ENCODE measurements around the gene BLCAP.
A peak's percentile ranks its signal among the peaks of the same experiment; 100 is the strongest.
"Not testable (repeated sequence)": the region's sequence is repeated elsewhere in the genome, so short reads cannot be mapped to it uniquely, and the experiment has no call there.

Gene BLCAP

DNA sequence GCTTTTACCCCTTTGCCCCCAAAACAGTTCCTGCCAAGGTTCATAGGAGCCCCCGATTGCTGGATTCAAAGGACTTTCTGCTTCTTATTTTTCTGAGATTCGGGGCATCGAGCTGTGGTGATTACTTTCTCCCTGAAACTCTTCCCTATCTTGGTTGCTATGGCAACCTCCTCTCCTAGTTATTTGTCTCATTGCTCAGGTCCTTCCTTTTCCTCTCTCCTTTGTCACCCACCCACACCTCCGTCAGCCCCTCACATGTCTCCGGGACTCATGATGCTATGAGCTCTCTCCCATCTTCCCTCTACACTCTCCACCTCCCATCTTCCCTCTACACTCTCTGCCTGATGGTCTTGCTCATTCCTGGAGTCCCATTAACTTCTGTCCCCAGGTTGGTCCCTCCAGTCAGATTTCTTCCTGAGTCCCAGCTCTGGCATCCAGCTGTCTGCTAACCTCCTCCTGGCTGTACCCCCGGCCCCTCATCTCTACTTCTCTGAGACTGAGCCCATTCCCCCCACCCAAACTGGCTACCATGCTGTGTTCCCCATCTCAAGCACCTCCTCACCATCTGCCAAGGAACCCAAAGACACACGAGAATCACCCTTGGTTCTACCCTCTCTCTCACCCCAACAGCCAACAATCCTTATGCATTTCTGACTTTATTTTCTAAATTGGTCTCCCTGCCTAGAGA lies 36.9 kb downstream of the BLCAP start:
- peak in 12 of 58 donors; percentile 6 to 64 (median 16) for DNase-seq

DNA sequence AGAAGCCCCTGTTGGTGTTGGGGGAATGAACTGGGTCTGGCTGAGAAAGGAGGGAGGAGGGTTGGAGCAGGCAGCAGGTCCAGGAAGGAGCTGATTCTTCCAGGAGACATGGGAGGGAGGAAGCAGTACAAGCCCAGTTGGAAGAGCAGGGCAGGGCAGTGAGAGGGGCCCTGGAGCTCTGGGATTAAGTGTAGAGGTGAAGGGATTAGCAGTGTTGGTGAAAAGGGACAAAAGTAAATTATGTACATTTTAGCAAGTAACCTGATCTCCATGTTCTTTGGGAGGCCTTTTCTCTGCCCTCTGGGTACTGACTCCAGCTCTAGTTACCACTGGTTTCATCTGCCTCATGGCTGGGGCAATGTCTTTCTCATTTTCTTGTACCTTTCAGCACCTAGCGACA lies 41.5 kb downstream of the BLCAP start:
- DNase-seq: not testable (repeated sequence)

DNA sequence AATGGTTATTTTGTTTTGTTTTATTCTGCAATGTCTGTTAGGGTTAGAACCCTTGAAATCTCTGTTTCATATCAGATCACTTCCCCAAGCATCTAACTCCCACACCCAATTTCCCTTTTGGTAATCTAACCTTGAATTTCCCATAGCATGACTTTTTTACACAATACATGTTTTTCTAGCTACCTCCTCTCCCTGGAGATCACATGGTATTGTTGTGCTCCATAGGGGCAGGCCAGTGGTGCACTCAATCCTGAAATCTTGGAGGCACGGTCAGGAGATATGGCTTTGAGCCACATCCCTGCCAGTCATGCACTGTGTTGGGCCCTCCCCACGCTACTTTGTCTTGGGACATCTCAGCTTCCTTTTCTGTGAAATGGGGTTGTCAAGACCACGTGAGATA lies 43.3 kb downstream of the BLCAP start:
- no peak for DNase-seq

DNA sequence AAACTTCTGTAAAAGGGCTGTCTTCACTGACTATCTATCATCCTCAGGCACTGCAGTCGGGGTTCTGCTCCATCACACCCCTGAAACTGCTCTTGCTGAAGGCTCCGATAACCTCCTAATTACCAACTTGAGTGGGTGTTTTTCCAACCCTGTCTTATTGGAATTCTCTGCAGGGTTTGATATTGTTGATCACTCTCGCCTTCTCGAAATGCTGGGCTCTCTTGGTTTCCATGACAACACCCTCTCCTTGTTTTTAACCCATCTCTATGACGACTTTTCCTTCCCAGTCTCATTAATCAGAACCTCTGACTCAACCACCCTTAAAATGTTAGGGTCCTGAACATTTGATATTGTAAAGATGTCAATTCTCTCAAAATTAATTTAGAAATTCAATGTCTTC lies 46.1 kb downstream of the BLCAP start:
- no peak for DNase-seq

DNA sequence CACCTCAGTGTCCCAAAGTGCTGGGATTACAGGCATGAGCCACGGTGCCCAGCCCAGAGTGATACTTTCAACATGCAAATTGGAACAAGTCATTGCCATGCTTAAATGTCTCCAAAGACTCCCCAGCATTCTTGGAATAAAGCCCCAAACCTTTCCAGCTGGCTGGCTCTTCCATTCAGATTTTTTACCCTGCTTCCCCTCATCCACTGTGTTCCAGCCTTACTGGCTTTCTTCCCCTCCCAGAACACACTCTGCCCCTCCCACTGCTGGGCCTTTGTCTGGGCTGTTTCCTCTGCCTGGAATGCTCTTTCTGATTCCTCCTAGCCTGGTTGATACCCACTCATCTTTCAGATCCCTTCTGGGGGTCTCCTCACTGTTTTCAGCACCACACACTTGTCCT lies 46.8 kb downstream of the BLCAP start:
- peak in 15 of 58 donors; percentile 9 to 56 (median 19) for DNase-seq

DNA sequence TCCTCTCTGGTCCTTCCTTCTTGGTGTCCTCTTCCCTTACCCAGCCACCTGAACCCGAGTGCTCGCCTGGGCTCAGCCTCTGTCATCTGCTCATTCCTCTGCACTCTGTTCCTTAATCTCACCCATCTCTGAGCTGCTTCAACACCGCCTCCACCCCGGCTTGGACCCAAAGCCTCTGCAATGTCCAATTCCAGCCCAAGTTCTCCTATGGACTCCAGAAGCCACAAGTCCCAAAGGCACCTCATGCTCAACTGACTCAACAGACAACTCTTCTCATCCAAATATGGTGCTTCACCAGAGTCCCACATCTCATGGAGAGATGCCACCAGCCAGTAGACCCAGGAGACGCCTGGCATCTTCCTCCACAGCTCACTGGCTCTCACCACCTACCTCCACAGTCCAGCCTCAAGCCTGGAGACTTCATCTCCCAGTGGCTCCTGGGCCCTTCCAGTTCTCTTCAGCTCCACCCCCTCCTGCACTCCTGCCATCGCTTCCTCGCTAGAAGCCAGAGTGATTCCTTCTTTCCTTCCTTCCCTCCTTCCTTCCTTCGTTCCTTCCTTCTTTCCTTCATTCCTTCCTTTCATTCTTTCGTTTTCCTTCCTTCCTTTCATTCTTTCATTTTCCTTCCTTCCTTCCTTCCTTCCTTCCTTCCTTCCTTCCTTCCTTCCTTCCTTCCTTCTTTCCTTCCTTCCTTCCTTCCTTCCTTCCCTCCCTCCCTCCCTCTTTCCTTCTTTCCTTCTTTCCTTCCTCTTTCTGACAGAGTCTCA lies 47.6 kb downstream of the BLCAP start:
- no peak for DNase-seq

DNA sequence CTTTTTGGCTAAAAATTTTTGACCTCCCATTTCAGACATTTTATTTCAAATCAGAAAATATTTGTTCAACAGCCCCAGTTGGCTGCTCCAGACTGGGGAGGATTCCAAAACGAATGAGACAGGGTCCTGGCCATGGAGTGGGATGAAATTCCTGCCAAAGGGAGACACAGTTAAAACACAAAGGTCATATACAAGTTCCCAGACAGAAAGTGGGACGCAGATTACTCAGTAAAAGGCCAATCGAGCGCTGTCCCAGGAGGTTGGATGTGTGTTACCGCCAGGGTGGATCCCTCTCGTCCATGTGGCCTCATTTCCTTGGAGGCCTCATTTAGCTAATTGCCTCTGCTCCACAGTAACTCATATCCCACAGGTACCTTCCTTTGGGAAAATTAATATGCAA lies 48.4 kb downstream of the BLCAP start:
- DNase-seq: no peak

DNA sequence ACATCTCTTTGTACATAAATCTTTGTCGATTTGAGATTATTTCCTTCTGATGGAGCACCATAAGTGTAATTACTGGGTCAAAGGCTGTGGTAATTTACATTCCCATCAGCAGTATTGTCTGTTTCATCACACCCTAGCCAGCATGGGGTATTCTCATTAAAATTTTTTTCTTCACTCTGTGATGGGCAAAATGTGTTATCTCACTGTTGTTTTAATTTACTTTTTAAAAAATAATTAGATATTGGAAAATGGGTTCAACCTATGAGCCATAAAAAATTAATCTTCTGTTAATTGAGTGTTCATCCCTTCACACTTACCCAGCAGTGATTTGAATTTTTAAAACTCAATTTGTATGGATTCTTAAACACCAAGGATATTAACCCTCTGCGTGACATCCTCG lies 50.6 kb downstream of the BLCAP start:
- DNase-seq: no peak

DNA sequence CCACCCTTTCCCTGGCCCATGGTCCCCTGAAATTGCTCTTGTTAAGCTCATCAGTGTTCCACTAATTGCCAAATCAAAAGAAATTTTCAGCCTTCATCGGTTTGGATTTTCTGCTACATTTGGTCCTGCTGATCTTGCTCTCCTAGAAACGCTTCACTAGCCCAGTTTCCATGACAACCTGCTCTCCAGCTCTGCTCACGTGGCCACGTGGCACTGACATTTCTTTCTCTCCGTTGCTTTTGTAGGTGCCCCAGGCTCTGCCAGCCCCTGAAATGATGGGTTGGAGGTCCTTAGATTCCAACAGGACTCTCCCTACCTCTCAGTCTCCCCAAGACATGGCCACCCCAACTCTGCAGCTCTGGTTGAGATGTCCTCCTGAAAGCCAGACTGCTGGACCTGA lies 52.4 kb downstream of the BLCAP start:
- DNase-seq: peak in 35 of 58 donors; percentile 4 to 76 (median 27)

DNA sequence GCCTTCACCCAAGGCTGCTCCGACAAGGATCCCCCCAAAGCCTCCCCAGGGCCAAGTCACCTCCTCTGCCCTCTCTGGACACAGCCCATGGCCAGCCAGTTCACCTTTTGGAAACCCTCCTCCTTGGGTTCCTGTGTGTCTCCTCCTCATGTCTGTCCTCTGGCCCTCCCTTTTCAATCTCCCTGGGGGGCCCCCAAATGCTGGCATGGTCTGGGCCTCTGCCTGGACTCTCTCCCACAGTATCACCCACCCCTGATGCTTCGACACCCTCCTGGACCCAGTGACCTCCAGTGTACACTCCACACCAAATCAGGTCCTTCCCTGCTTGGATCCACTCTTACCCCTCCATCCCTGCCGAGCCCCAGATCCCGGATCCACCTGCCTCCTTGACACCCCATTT lies 53.3 kb downstream of the BLCAP start:
- no peak for DNase-seq

DNA sequence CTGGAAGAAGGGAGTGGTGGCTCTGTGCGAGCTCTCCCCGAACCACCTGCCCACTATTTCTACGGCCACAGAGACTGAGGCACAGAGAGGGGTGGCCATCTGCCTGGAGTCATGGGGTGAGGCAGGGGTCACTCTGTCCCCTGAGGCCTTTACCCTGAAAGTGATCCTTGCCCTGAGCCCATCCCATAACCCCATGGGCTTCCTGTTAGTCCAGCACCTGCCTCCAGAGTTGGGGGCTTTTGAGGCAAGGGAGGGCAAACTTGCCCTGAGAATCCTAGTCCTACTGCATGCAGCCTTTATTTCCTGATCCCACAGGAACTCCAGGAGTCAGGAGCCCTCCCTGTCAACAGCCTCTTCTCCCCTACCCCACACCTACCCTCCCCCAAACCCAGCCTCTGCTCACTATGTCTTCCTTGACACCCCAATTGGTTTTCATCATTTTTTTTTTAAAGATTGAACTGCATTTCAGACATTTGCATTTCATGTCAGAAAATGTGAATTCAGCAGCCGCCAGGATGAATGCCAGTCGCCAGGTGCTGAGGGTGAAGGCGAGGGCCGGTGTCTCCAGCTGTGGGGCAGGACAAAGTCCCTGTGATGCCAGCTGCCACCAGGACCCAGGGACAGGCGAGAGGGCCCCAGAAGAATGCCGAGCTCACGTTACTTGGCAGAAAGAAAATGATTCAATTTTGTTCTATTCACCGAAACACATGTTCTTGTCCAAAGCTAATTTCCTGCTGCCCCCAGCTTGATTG lies 54.3 kb downstream of the BLCAP start:
- no peak for DNase-seq

DNA sequence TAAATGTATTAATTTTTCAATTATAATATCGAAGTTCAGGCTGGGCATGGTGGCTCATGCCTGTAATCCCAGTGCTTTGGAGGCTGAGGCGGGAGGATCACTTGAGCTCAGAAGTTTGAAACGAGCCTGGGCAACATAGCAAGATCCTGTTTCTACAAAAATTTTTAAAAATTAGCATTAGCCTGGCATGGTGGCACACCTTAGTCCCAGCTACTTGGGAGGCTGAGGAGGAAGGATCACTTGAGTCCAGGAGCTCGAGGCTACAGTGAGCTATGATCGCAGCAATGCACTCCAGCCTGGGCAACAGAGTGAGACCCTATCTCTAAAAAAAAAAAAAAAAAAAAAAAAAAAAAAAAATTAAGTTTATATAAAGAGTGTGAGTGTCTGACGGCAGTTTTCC lies 55.2 kb downstream of the BLCAP start:
- DNase-seq: not testable (repeated sequence)

DNA sequence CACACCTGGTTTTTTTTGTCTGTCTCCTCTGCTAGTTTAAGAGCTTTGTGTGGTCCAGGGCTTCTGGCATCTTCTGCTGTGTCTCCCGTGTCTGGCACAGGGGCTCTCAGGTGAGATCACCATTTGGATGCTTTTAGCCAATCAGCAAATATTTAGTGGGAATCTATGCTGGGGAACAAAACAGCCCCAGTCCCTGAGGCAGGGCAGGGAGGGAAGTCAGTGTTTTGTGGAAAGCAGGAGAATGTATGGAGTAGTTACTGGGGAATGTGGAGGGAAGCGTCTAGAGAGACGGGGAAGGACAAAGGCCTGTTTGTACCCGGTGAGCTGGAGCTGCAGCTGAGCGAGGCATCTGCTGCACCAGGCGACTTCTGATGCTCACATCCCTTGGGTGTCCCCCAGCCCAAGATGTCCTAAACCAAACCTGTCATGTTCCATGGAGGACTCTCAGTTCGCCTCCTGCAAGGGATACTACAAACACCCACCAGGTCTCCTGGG lies 55.9 kb downstream of the BLCAP start:
- DNase-seq: peak in 7 of 58 donors; percentile 3 to 49 (median 22)

DNA sequence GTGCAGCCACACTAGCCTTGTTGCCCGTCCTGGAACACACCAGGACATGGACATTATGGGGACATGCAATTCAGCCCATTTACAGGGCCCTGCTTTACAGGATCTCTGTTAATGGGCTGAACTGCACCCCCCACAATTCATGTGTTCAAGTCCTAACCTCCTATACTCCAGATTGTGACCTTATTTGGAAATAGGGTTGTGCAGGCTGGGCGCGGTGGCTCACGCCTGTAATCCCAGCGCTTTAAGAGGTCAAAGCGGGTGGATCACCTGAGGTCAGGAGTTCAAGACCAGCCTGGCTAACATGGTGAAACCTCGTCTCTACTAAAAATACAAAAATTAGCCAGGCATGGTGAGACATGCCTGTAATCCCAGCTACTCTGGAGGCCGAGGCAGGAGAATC lies 57.5 kb downstream of the BLCAP start:
- not testable (repeated sequence) for DNase-seq

DNA sequence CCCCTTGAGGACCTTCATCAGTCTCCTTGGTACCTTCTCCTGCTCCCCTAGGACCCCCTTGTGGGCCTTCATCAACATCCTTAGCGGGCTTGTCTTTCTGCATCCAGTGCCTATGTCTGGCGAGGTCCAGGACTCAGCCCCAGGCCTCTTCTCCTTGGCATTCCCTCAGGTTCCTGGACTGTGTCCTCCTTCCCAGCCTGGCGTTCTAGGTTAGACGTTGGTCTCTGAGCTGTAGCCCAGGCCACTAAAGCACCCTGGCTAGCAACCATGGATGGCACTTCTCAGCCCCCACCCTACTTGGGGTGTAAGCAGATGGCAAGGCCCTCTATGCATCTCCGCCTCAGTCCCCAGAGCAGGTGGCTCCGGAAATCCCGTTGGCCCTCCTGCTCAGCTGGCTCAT lies 58.1 kb downstream of the BLCAP start:
- no peak for DNase-seq

DNA sequence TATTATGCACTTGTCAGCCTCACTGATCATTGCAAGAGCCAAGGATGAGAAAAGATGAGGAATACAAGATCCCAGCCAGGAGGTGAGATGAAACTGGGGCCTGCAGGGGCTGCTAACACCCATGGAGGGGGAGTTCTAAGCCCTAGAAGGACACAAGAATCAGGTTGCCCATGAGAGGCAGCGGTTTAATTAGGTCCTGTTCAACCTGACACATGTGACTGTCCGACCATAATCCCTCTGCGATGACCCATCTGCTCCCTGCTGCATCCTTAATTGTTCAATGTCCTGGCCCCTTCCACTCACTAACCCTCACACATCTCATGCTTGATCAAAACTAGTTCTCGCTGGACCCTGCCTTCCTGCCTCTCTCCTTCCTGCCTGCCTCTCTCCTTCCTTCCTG lies 58.8 kb downstream of the BLCAP start:
- DNase-seq: no peak

Measured in anterior cingulate cortex (tissue), 58 donors.